GM19452 (cell line): ENCODE measurements around the gene IAH1.
"Not testable (repeated sequence)": the region's sequence is repeated elsewhere in the genome, so short reads cannot be mapped to it uniquely, and the experiment has no call there.

ENCODE experiments used
- ATAC-seq: cut with Tn5 transposase; IDR thresholded peaks from one replicate; pipeline ENCODE4 v1.9.1; 2021; ENCODE audit not compliant: unreplicated experiment

IAH1 gene

GRCh38 chr2:9472511-9472910, 1.8 kb upstream of the IAH1 start:
- ATAC-seq: no peak

- peak; percentile 2 for ATAC-seq
Measured at GRCh38 chr2:9473308-9473984, 905 bp upstream of the IAH1 start.

- ATAC-seq: peak; percentile 30
Measured at GRCh38 chr2:9473985-9474360, 378 bp upstream of the IAH1 start.

GRCh38 chr2:9477914-9478313, 3.6 kb downstream of the IAH1 start:
- ATAC-seq: no peak

GRCh38 chr2:9478526-9478925, 4.2 kb downstream of the IAH1 start:
- ATAC-seq: no peak

- ATAC-seq: no peak
Measured at GRCh38 chr2:9480157-9480556, 5.8 kb downstream of the IAH1 start.

- ATAC-seq: no peak
Measured at GRCh38 chr2:9483107-9483506, 8.8 kb downstream of the IAH1 start.

- ATAC-seq: no peak
Measured at GRCh38 chr2:9484533-9484932, 10.2 kb downstream of the IAH1 start.

GRCh38 chr2:9488583-9489547, 14.5 kb downstream of the IAH1 start:
- no peak for ATAC-seq

GRCh38 chr2:9490789-9491188, 16.4 kb downstream of the IAH1 start:
- ATAC-seq: no peak

- ATAC-seq: no peak
Measured at GRCh38 chr2:9492927-9493326, 18.6 kb downstream of the IAH1 start.

- ATAC-seq: no peak
Measured at GRCh38 chr2:9493478-9493877, 19.1 kb downstream of the IAH1 start.

GRCh38 chr2:9494081-9494480, 19.7 kb downstream of the IAH1 start:
- ATAC-seq: no peak

- no peak for ATAC-seq
Measured at GRCh38 chr2:9497017-9497416, 22.7 kb downstream of the IAH1 start.

GRCh38 chr2:9498210-9498609, 23.9 kb downstream of the IAH1 start:
- no peak for ATAC-seq

GRCh38 chr2:9508931-9509330, 34.6 kb downstream of the IAH1 start:
- ATAC-seq: no peak

GRCh38 chr2:9513946-9514345, 39.6 kb downstream of the IAH1 start:
- not testable (repeated sequence) for ATAC-seq

GRCh38 chr2:9517118-9517782, 42.9 kb downstream of the IAH1 start:
- no peak for ATAC-seq

GRCh38 chr2:9518163-9518562, 43.8 kb downstream of the IAH1 start:
- ATAC-seq: no peak

- ATAC-seq: no peak
Measured at GRCh38 chr2:9518780-9519179, 44.4 kb downstream of the IAH1 start.

GRCh38 chr2:9519250-9519649, 44.9 kb downstream of the IAH1 start:
- no peak for ATAC-seq

- ATAC-seq: no peak
Measured at GRCh38 chr2:9524291-9524690, 49.9 kb downstream of the IAH1 start.
